ENCODE results near the gene ACKR4. TPM values are rescaled to one million over a fixed set of nuclear protein-coding genes. Genes with fewer than 3 reads are reported as not detected.

The ACKR4 gene
- total and polyA plus RNA-seq, 2 donors (not counting 1 experiment from before 2014, with no cell fraction given), result 0.15 to 0.21 TPM

GRCh38 chr3:132549890-132550578, 47.0 kb upstream of the ACKR4 start:
- Histone ChIP-seq H3K4me3 (ENCODE audit: control extremely low read depth in 1 of 5, extremely low read depth in 1 of 5, insufficient read depth in 1 of 5, low read depth in 2 of 5, low read length in 4 of 5) (no peak overlapping the region), H4K20me1 (ENCODE audit: control insufficient read depth, insufficient read depth, low read length, poor library complexity, severe bottlenecking) (no peaks in the 10 kb centered on the region), H3K9me3 (ENCODE audit: control extremely low read depth in 1 of 3, control insufficient read depth in 2 of 3, insufficient read depth in 1 of 3, low read length in 2 of 3) (no peaks in the 10 kb centered on the region), H3K27ac (ENCODE audit: low read length in 2 of 2) (peak overlapping the region in 1 of 2 donors; percentile 39), H3K27me3 (replicated peaks in 1 of 4; ENCODE audit: control extremely low read depth in 1 of 4, control insufficient read depth in 3 of 4, insufficient read depth in 4 of 4, low read length in 3 of 4) (no peaks in the 10 kb centered on the region), H3K9ac (ENCODE audit: low read length) (no peak overlapping the region), H3K79me2 (ENCODE audit: control insufficient read depth, insufficient read depth, low read length) (no peaks in the 10 kb centered on the region), H3K36me3 (replicated peaks in 1 of 2; ENCODE audit: control extremely low read depth in 1 of 2, control insufficient read depth in 1 of 2, extremely low read depth in 1 of 2, insufficient read depth in 2 of 2, low read length in 1 of 2) (no peaks in the 10 kb centered on the region), H2AFZ (ENCODE audit: insufficient read depth, low read depth, low read length, poor library complexity, severe bottlenecking) (no peak overlapping the region), H3K4me2 (replicated peaks; ENCODE audit: low read depth, low read length, poor library complexity, severe bottlenecking) (no peak overlapping the region), H3K4me1 (ENCODE audit: control insufficient read depth in 2 of 2, insufficient read depth in 2 of 2, low read length in 2 of 2) (peaks cover 0 to 7% of the 10 kb centered on the region in 2 donors)
- DNase-seq, result no peak
- H3K9me3 Mint-ChIP-seq (ENCODE audit: insufficient read depth), result no peaks in the 10 kb centered on the region
- no peak for ATAC-seq (ENCODE audit: low read depth)
- H3K27ac Mint-ChIP-seq, result peak overlapping the region; percentile 1
- TF ChIP-seq CTCF (IDR thresholded peaks at IDR 0.05), result no peak
- TF ChIP-seq EZH2 (IDR thresholded peaks at IDR 0.05; ENCODE audit: borderline replicate concordance, insufficient read depth, low read depth, low read length, poor library complexity, severe bottlenecking), result no peak
- no peaks in the 10 kb centered on the region for H3K27me3 Mint-ChIP-seq
- POLR2A ChIA-PET, result no interaction called here
- H3K4me3 Mint-ChIP-seq, result no peak overlapping the region
- peaks cover 8% of the 10 kb centered on the region for H3K4me1 Mint-ChIP-seq
- CTCF ChIA-PET, result no interaction called here
- intact Hi-C loops (cut with micrococcal nuclease), result no loop called here

GRCh38 chr3:132550579-132551305, 46.3 kb upstream of the ACKR4 start:
- H3K27me3 ChIP-seq (replicated peaks in 1 of 4; ENCODE audit: control extremely low read depth in 1 of 4, control insufficient read depth in 3 of 4, insufficient read depth in 4 of 4, low read length in 3 of 4), result no peaks in the 10 kb centered on the region
- Mint-ChIP-seq H3K9me3 (ENCODE audit: insufficient read depth) (no peaks in the 10 kb centered on the region), H3K4me1 (peaks cover 8% of the 10 kb centered on the region), H3K27me3 (no peaks in the 10 kb centered on the region), H3K27ac (no peak overlapping the region), H3K4me3 (no peak overlapping the region)
- no peaks in the 10 kb centered on the region for H3K36me3 ChIP-seq (replicated peaks in 1 of 2; ENCODE audit: control extremely low read depth in 1 of 2, control insufficient read depth in 1 of 2, extremely low read depth in 1 of 2, insufficient read depth in 2 of 2, low read length in 1 of 2)
- no peak overlapping the region for H3K9ac ChIP-seq (ENCODE audit: low read length)
- H3K4me2 ChIP-seq (replicated peaks; ENCODE audit: low read depth, low read length, poor library complexity, severe bottlenecking), result no peak overlapping the region
- H3K4me3 ChIP-seq (ENCODE audit: control extremely low read depth in 1 of 5, extremely low read depth in 1 of 5, insufficient read depth in 1 of 5, low read depth in 2 of 5, low read length in 4 of 5), result no peak overlapping the region
- intact Hi-C loops (cut with micrococcal nuclease), result no loop called here
- ChIA-PET CTCF (interaction anchor here (1.0 kb wide), 1 partner anchor 92 kb away, joined by 3 read pairs; no protein-coding TSS in a partner anchor), POLR2A (no interaction called here)
- TF ChIP-seq CTCF (IDR thresholded peaks at IDR 0.05) (no peak), EZH2 (IDR thresholded peaks at IDR 0.05; ENCODE audit: borderline replicate concordance, insufficient read depth, low read depth, low read length, poor library complexity, severe bottlenecking) (no peak)
- H3K27ac ChIP-seq (ENCODE audit: low read length in 2 of 2), result no peak overlapping the region
- H4K20me1 ChIP-seq (ENCODE audit: control insufficient read depth, insufficient read depth, low read length, poor library complexity, severe bottlenecking), result no peaks in the 10 kb centered on the region
- H2AFZ ChIP-seq (ENCODE audit: insufficient read depth, low read depth, low read length, poor library complexity, severe bottlenecking), result no peak overlapping the region
- peaks cover 0 to 7% of the 10 kb centered on the region in 2 donors for H3K4me1 ChIP-seq (ENCODE audit: control insufficient read depth in 2 of 2, insufficient read depth in 2 of 2, low read length in 2 of 2)
- no peaks in the 10 kb centered on the region for H3K9me3 ChIP-seq (ENCODE audit: control extremely low read depth in 1 of 3, control insufficient read depth in 2 of 3, insufficient read depth in 1 of 3, low read length in 2 of 3)
- DNase-seq, result no peak
- no peak for ATAC-seq (ENCODE audit: low read depth)
- no peaks in the 10 kb centered on the region for H3K79me2 ChIP-seq (ENCODE audit: control insufficient read depth, insufficient read depth, low read length)
- WGBS (ENCODE audit: insufficient coverage), result no CpG with 5 or more reads among the region's 3 CpGs

Data from B cell (primary cell).